Measurements from ENCODE around the gene AGXT.

The AGXT gene

GRCh38 chr2:240919161-240919781, 50.6 kb downstream of the AGXT start:
- no peaks in the 10 kb centered on the region for H3K36me3 Mint-ChIP-seq
- no peak overlapping the region for H3K4me3 Mint-ChIP-seq
- no peak overlapping the region for H3K27ac Mint-ChIP-seq
- H3K27me3 Mint-ChIP-seq: peaks cover 6% of the 10 kb centered on the region
- no peaks in the 10 kb centered on the region for H3K9me3 Mint-ChIP-seq
- H3K4me1 Mint-ChIP-seq: no peaks in the 10 kb centered on the region

- no peak overlapping the region for H3K4me3 Mint-ChIP-seq
These were observed 51.5 kb downstream of the AGXT start for GRCh38 chr2:240919786-240920782.

GRCh38 chr2:240920783-240921231, 52.2 kb downstream of the AGXT start:
- Mint-ChIP-seq H3K4me3 (no peak overlapping the region), H3K27me3 (peaks cover 1% of the 10 kb centered on the region), H3K9me3 (no peaks in the 10 kb centered on the region), H3K4me1 (no peaks in the 10 kb centered on the region), H3K36me3 (no peaks in the 10 kb centered on the region), H3K27ac (no peak overlapping the region)

More at GRCh38 chr2:240919786-240920782, 51.5 kb downstream of the AGXT start:
- peaks cover 4% of the 10 kb centered on the region for H3K27me3 Mint-ChIP-seq
- no peaks in the 10 kb centered on the region for H3K4me1 Mint-ChIP-seq
- no peaks in the 10 kb centered on the region for H3K36me3 Mint-ChIP-seq
- no peaks in the 10 kb centered on the region for H3K9me3 Mint-ChIP-seq
- no peak overlapping the region for H3K27ac Mint-ChIP-seq

- no peak overlapping the region for H3K4me3 Mint-ChIP-seq
- H3K27me3 Mint-ChIP-seq: peaks cover 1% of the 10 kb centered on the region
- no peaks in the 10 kb centered on the region for H3K9me3 Mint-ChIP-seq
- H3K27ac Mint-ChIP-seq: no peak overlapping the region
- H3K4me1 Mint-ChIP-seq: no peaks in the 10 kb centered on the region
- no peaks in the 10 kb centered on the region for H3K36me3 Mint-ChIP-seq
These were observed 52.8 kb downstream of the AGXT start for GRCh38 chr2:240921311-240921994.

GRCh38 chr2:240921995-240922244, 53.3 kb downstream of the AGXT start:
- Mint-ChIP-seq H3K4me3 (no peak overlapping the region), H3K9me3 (no peaks in the 10 kb centered on the region), H3K27ac (no peak overlapping the region), H3K36me3 (no peaks in the 10 kb centered on the region), H3K27me3 (peaks cover 1% of the 10 kb centered on the region), H3K4me1 (no peaks in the 10 kb centered on the region)

GRCh38 chr2:240922245-240922981, 53.8 kb downstream of the AGXT start:
- no peaks in the 10 kb centered on the region for H3K36me3 Mint-ChIP-seq
- no peaks in the 10 kb centered on the region for H3K9me3 Mint-ChIP-seq
- no peaks in the 10 kb centered on the region for H3K27me3 Mint-ChIP-seq
- no peaks in the 10 kb centered on the region for H3K4me1 Mint-ChIP-seq
- no peak overlapping the region for H3K4me3 Mint-ChIP-seq
- no peak overlapping the region for H3K27ac Mint-ChIP-seq

GRCh38 chr2:240922982-240923537, 54.4 kb downstream of the AGXT start:
- H3K4me3 Mint-ChIP-seq: no peak overlapping the region
- H3K9me3 Mint-ChIP-seq: no peaks in the 10 kb centered on the region
- no peaks in the 10 kb centered on the region for H3K4me1 Mint-ChIP-seq
- no peaks in the 10 kb centered on the region for H3K36me3 Mint-ChIP-seq
- H3K27ac Mint-ChIP-seq: no peak overlapping the region
- no peaks in the 10 kb centered on the region for H3K27me3 Mint-ChIP-seq

GRCh38 chr2:240925191-240925567, 56.6 kb downstream of the AGXT start:
- H3K9me3 Mint-ChIP-seq: no peaks in the 10 kb centered on the region
- H3K27ac Mint-ChIP-seq: no peak overlapping the region
- no peaks in the 10 kb centered on the region for H3K27me3 Mint-ChIP-seq
- H3K4me3 Mint-ChIP-seq: no peak overlapping the region
- H3K4me1 Mint-ChIP-seq: no peaks in the 10 kb centered on the region
- no peaks in the 10 kb centered on the region for H3K36me3 Mint-ChIP-seq

- no peaks in the 10 kb centered on the region for H3K9me3 Mint-ChIP-seq
These were observed 57.2 kb downstream of the AGXT start for GRCh38 chr2:240925568-240926515.

GRCh38 chr2:240926516-240927389, 58.1 kb downstream of the AGXT start:
- Mint-ChIP-seq H3K4me1 (no peaks in the 10 kb centered on the region), H3K27me3 (no peaks in the 10 kb centered on the region), H3K27ac (no peak overlapping the region), H3K9me3 (no peaks in the 10 kb centered on the region), H3K4me3 (no peak overlapping the region), H3K36me3 (no peaks in the 10 kb centered on the region)

More at GRCh38 chr2:240925568-240926515, 57.2 kb downstream of the AGXT start:
- H3K4me1 Mint-ChIP-seq: no peaks in the 10 kb centered on the region
- H3K4me3 Mint-ChIP-seq: no peak overlapping the region
- no peaks in the 10 kb centered on the region for H3K27me3 Mint-ChIP-seq
- no peaks in the 10 kb centered on the region for H3K36me3 Mint-ChIP-seq
- H3K27ac Mint-ChIP-seq: no peak overlapping the region

GRCh38 chr2:240927390-240927781, 58.8 kb downstream of the AGXT start:
- no peak overlapping the region for H3K4me3 Mint-ChIP-seq
- H3K4me1 Mint-ChIP-seq: no peaks in the 10 kb centered on the region
- H3K9me3 Mint-ChIP-seq: no peaks in the 10 kb centered on the region
- no peaks in the 10 kb centered on the region for H3K36me3 Mint-ChIP-seq
- no peaks in the 10 kb centered on the region for H3K27me3 Mint-ChIP-seq
- no peak overlapping the region for H3K27ac Mint-ChIP-seq

GRCh38 chr2:240928476-240929363, 60.1 kb downstream of the AGXT start:
- Mint-ChIP-seq H3K9me3 (no peaks in the 10 kb centered on the region), H3K4me3 (no peak overlapping the region), H3K27ac (no peak overlapping the region), H3K27me3 (no peaks in the 10 kb centered on the region), H3K36me3 (no peaks in the 10 kb centered on the region), H3K4me1 (no peaks in the 10 kb centered on the region)
